NCI-H146 treated with DMSO at 0.1 percent for 48 hours (cell line): ENCODE data around the gene AIRE.

Experiments
- DNase-seq: peaks from one replicate; lab custom pipeline; 2025; ENCODE audit not compliant: unreplicated experiment; lab: John Stamatoyannopoulos, UW

AIRE gene

DNA sequence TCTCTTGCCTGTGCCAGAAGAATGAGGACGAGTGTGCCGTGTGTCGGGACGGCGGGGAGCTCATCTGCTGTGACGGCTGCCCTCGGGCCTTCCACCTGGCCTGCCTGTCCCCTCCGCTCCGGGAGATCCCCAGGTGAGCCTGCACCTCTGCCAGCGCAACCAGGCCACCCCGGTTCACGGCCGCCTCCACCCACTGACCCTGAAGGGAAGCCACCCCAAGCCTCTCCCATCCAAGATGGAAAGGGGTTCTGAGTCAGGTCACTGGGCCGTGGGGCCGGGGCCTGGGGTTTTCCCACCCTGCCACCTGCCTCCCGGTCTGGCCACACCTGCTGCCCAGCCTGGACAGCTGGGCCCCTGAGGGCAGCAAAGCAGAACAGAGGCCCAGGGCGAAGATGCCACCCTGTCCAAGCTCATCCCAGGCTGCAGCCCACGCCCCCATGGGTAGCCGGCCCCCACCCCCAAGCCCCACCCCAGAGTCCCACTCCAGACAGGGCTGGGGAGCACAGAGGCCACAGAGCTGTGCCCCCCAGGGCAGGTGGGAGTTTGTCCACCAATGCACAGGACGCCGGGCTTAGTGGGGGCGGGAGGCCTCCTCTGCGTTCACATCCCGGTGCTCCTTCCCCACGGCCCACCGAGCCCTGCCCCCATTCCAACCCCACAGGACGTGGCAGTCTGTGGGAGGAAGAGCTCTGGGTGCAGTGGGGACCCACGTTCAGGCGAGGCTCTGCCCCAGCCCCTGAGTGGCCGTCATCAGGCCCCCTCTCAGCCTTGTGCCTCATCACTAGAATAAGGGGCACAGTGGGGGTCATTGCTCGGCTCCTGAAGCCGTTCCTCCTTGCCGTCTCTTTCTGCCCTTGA is 5.6 kb downstream of the AIRE start:
- no peak for DNase-seq

DNA sequence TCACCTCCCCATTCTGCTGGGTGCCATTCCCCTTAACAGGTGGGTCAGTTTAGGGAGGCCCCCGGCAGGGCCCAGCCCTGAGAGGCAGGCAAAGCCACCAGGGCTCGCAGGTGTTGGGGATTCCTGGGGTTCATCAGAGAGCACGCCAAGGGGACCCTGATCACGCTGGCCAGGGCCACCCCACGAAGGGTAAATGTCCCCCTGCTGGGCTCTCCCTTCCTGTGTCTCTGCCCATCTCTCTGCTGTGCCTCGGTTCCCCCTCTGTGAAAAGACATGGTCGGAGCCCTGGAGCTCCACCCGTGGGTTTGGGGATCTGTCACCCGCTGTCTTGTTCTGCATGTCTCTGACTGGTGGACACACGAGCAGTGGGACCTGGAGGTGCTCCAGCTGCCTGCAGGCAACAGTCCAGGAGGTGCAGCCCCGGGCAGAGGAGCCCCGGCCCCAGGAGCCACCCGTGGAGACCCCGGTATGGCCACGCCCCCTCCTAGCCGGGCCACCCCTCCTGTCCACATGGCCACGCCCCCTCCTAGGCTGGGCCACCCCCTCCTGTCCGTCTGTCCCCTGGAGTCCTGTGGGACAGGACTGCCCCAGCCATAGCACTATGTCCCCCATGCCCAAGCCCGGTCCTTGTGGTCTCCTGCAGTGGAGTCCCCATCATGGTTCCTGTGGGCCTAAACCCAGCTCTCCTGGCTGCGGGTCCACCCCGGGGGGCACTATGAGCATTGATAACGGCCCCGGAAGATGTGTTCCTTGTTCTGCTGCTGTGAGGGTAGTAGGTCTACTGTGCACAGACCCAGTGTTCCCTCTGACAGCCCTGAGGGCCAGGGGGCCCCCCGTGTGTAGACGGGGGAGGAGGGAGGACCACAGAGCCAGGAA is 6.5 kb downstream of the AIRE start:
- no peak for DNase-seq

DNA sequence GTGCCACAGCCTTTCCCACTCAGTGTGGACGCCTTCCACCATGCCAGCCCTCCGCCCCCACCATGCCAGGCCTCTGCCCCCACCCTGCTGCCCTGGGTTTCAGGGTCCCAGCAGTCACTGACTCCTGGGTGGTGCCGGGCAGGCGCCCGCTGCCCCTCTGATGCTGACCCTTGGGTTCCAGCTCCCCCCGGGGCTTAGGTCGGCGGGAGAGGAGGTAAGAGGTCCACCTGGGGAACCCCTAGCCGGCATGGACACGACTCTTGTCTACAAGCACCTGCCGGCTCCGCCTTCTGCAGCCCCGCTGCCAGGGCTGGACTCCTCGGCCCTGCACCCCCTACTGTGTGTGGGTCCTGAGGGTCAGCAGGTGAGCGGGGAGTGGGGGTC is 7.1 kb downstream of the AIRE start:
- no peak for DNase-seq

DNA sequence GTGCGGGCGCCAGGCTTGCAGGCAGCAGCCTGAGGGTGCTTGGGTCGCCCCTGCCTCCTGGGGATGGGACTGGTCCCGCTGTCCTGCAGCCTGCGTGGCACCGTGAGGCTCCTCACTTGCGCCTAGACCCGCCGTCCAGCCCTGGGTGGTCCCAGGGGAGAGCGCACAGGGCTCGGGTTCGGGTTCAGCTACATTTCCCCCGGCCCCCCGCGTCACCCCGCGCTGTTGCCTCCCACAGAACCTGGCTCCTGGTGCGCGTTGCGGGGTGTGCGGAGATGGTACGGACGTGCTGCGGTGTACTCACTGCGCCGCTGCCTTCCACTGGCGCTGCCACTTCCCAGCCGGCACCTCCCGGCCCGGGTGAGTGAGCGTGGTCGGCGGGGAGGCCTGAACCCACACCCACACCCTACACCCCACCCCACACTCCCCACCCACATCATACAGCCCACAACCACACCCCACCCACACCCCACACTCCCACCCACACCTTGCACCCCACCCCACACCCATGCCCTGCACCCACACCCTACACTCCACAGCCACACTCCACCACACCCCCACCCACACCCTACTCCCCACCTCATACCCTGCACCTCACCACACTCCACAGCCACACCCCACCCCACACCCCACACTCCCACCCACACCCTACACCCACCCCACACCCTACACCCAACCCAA is 8.0 kb downstream of the AIRE start:
- no peak for DNase-seq

DNA sequence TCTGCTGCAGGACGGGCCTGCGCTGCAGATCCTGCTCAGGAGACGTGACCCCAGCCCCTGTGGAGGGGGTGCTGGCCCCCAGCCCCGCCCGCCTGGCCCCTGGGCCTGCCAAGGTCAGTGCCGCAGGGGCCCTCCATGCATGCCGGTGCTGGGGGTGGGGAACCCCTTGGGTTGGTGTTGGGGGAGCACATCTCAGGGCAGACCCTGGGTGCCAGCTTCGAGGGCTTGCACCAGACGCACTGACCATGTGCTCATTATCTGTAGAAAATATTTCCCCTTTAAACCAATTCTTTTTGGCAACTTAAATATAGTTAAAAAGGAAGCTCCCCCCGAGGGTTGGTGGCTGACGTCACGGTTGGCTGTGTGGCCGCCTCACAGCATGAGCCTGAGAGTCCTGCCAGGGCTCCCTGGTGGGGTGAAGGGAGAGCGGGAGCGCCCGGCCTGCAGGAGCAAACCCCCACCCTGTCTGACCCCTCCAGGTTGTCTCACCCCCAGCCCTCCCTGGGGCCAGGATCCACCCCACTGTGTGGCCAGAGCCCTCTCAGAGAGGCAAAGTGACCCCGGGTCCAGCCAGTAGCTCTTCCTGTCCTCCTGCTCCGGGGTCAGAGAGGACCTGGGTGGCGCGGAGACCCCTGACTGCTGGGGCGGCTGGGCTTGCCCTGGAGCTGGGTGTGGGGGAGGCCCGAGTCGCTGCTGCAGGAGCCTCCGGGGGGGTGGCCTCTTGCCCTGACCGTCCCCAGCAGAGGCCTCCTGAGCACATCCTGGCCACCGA is 8.9 kb downstream of the AIRE start:
- DNase-seq, result peak; percentile 22

DNA sequence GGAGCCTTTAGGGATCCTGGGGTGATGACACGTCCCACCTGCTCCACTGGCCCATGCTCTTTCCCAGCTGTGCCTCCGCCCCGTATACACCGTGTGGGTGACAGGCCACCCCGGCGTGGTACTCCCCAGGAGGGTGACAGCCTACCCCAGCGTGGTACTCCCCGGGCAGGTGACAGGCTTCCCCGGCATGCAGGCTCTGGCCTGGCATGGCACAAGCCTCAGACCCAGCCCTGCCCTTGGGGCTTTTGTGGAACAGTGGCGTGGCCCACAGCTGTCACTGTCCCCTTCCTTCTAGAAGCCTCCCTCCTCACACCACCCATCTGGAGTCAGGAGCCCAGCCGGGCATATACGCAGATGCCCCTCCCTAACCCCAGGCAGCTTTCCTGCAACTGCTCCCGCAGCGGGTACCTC is 9.5 kb downstream of the AIRE start:
- DNase-seq, result no peak

DNA sequence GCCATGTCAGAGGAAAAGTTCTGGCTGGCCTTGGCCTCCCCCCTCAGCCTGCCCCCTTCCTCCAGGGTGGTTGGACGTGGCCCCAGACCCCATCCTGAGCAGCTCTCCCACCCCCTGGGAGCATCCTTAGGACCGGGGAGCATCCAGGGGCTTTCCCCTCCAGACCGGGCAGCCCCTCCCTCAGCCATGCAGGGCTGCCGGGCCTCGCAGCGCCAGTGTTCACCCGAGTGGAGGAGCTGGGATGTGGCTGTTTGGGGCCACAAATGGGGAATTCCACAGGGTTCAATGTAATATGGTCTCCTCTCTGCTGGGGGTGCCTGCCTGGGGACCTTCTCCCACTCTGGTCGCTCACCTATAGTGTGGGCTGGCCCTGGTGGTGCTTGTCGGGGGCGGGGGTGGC is 10.0 kb downstream of the AIRE start:
- DNase-seq, result no peak

DNA sequence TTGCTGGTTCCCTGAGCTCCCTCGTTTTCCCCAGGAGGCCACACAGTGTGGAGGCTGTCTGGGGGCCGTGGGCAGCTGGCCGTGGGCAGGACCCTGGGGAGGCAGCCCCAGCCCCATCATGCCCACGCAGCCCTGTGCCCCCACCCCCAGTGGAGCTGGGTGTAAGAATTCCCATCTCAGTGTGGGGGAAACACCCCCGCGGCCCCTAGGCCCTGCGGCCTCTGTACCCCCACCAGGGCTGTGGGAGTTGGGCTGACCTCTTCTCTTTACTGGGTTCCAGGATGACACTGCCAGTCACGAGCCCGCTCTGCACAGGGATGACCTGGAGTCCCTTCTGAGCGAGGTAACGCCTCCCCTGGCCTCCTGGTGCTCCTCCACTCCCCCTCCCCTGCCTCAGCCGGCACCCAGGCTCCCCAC is 10.4 kb downstream of the AIRE start:
- DNase-seq, result no peak

DNA sequence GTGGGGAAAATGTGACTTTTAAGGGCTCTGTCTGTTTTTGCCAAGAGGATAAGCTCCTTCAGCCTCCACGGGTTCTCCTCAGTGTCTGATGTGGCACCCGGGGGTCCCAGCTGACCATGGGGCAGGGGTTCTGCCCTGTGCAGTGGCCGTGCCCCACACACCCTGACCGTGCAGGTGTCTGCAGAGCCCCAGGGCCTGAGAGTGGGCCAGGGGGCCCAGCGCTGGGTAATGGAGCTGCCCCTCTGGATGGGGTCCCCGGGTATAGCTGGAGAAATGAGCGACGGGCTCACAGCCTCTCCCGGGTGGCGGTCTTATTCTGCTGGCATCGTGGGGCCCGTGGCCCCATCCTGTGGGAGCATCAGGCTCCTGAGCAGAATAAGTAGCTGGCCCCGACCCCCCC is 11.2 kb downstream of the AIRE start:
- DNase-seq, result no peak

DNA sequence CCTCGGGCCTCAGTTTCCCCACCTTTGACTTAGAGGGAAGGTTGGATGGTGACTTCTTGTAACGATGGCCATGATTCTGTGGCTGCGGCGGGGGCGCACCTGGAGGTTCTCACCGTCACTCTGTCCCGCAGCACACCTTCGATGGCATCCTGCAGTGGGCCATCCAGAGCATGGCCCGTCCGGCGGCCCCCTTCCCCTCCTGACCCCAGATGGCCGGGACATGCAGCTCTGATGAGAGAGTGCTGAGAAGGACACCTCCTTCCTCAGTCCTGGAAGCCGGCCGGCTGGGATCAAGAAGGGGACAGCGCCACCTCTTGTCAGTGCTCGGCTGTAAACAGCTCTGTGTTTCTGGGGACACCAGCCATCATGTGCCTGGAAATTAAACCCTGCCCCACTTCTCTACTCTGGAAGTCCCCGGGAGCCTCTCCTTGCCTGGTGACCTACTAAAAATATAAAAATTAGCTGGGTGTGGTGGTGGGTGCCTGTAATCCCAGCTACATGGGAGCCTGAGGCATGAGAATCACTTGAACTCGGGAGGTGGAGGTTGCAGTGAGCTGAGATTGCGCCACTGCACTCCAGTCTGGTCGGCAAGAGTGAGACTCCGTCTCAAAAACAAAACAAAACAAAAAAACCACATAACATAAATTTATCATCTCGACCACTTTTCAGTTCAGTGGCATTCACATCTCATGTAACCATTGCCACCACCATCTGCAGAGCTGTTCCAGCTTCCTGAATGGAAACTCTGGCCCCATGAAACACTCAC is 12.0 kb downstream of the AIRE start:
- DNase-seq, result peak; percentile 43

DNA sequence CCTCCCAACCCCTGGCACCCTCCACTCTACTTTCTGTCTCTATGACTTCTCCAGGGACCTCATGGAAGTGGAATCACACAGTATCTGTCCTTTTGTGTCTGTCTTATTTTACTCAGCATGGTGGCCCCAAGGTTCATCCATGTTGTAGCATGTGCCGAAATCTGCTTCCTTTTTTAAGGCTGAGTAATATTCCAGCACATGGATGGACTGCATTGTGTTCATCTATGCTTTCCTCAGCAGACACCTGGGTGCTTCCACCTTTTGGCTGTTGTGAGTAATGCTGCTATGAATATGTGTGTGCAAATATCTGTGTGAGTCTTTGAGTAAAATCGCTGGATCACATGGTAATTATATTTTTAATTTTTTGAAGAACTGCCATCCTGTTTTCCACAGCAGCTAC is 12.6 kb downstream of the AIRE start:
- DNase-seq, result no peak

DNA sequence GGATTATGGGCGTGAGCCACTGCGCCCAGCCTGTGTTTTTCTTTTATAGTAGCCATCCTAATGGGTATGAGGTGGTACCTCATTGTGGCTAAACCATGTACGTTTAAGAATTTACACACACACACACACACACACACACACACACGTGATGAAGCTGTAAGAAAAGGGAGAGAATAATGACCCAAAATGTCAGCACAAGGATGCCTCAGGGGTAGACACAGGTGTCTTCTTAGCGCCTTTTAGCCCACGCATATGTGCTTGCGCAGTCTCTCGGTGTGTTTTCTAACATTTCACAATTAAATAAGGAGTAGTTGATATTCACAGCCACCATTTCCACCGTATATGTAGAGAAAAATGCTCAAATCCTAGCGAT is 13.4 kb downstream of the AIRE start:
- no peak for DNase-seq

DNA sequence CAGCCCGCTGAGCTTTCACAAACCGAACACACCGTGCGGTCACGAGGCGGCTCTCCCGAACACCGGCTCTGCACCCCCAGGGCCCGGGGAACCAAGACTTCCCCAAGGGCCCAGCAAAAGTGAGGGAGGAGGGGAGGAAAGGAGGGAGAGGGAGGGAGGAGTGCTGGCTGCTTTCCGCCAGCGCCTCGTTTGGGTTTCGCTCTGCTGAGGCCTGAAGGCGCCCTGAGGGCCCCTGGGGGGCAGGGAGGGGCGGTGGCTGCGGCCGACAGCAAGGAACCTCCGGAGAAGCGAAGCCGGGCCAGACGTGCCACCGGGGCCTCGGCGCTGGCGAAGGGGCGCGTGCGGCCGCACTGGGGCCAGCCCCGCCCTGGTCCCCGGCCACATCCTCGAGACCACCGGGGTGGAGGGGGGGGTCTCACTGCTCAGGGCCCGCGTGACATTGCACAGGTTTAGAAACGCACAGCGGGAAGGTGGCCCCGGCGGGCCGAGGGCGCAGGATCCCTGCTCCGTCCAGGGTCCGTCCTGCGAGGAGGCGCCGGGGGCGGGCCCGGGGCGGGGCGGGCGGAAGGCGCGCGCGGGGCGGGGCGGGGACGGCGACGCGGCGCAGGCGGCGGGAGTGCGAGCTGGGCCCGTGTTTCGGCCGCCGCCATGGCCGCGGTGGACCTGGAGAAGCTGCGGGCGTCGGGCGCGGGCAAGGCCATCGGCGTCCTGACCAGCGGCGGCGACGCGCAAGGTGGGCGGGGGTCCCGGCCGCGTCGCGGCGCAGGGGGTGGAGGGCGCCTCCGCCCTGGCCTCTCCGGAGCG is 14.0 kb downstream of the AIRE start, which contains the start of gene PFKL:
TSS of gene PFKL (plus strand) at position 596 of the 804 bp plus-strand sequence. CDS start at position 649, 53 bp downstream.
- peak; percentile 6 for DNase-seq

DNA sequence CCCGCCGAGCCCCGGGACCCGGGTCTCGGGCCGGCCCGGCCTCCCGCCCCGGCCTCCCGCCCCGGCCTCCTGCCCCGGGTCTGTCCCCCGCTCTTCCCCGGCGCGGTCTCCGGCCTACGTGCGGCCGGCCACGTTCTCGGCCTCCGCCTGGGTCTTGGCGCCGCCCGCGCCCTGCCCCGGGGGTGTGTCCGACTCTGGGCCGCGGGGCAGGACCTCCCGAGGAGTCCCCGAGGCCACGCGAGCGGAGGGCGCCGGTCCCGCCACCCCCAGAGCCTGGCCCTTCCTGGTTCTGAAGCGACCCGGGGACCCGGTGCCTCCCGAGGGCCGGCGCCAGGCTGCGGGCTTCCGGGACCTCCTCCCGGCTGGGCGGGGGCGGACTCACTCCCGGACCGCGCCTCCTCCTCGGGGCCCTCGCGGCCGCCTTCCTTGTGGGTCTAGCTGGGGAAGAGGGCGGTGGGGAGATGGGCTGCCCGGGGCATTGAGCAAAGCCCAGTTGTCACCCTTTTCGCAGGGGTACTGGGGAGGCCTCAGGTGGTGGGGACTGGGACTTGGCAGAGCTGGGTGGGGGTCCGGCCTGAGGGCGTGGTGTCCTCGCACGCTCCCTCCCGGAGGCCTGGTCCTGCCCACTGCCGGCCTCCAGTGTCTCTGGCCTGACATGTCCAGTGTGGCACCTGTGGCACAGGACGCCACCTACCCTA is 14.7 kb downstream of the AIRE start:
- DNase-seq, result peak; percentile 3

DNA sequence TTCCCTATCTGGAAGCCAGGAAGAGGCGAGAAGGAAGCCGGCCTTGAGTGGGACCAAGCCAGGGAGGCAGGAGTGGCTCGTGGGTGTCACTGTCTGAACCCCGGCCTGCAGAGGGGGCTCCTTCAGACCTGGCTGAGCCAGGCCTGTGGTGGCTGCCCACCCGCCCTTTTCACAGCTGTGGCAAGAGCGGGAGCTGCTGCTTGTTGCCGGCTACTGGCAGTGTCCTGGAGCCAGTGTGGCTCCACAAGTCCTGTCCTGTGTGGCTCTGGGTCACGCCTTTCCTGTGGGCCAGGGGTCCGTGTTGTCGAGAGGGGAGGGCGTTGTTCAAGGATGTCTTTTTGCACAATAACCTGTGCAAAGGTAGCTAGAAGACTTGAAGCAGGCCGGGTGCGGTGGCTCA is 15.5 kb downstream of the AIRE start:
- no peak for DNase-seq

DNA sequence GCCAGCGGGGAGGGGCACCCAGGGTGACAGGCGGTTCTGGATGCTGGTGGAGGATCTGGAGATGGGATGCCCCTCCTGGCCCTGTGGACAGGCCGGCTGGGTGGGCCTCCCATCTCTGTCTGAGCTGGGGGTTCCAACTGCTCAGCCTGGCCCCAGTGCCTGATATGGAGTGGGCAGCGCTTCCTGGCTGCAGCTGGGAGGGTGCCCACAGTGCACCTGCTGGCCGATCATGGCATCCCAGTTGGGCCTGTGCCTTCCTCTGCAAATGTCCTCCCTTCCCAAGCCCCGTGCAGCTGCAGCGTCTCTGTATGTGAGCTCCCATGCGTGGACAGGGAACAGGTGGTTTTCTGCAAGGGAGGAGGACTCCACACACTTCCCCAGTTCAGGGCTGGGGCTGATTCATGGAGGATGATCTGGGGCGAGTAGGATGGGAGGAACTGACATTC is 16.3 kb downstream of the AIRE start:
- no peak for DNase-seq

DNA sequence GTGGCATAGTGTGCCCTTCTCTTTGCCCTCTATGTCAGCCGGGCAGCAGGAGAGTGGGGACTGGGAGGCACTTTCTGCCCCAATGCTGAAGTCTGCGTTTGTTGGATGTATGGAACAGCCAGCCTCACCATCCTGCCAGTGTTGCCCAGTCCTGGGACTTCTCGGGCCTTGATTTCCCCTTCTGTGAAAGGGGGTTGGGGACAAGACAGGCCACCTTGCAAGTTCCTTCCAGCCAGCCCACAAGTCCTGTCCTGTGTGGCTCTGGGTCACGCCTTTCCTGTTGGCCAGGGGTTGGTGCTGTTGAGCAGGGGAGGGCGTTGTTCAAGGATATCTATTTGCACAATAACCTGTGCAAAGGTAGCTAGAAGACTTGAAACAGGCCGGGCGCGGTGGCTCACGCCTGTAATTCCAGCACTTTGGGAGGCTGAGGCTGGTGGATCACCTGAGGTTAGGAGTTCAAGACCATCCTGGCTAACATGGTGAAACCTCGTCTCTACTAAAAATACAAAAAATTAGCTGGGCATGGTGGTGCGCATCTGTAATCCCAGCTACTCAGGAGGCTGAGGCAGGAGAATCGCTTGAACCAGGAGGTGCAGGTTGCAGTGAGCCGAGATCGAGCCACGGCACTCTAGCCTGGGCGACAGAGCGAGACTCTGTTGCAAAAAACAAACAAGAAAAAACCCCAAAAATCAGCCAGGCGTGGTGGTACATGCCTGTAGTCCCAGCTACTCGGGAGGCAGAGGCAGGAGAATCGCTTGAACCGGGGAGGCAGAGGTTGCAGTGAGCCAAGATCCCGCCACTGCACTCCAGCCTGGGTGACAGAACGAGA is 17.1 kb downstream of the AIRE start:
- peak; percentile 1 for DNase-seq
